NCI-H748 treated with DMSO at 0.1 percent for 48 hours (cell line): Measurements from ENCODE around the gene C2CD2L.
"Not testable (repeated sequence)": the region's sequence is repeated elsewhere in the genome, so short reads cannot be mapped to it uniquely, and the experiment has no call there.

Experiments used
- DNase-seq: peaks from one replicate; lab custom pipeline; 2025; lab: John Stamatoyannopoulos, UW

C2CD2L gene

GRCh38 chr11:119106564-119107537, at the start of gene C2CD2L:
TSS of gene C2CD2L (plus strand) at chr11:119107344. CDS start at chr11:119107742, 398 bp downstream.
- DNase-seq: peak; percentile 69

- DNase-seq: not testable (repeated sequence)
Measured at GRCh38 chr11:119059128-119059527, 48.0 kb upstream of the C2CD2L start.

- no peak for DNase-seq
Measured at GRCh38 chr11:119061256-119061655, 45.9 kb upstream of the C2CD2L start.

GRCh38 chr11:119062779-119063178, 44.4 kb upstream of the C2CD2L start:
- no peak for DNase-seq

- no peak for DNase-seq
Measured at GRCh38 chr11:119065369-119065768, 41.8 kb upstream of the C2CD2L start.

- peak; percentile 79 for DNase-seq
Measured at GRCh38 chr11:119067371-119068222, 39.5 kb upstream of the C2CD2L start, which contains the start of gene VPS11. TSS of gene VPS11 (plus strand) at chr11:119067818. CDS start at chr11:119067824, 6 bp downstream.

GRCh38 chr11:119077839-119078238, 29.3 kb upstream of the C2CD2L start:
- no peak for DNase-seq

- DNase-seq: no peak
Measured at GRCh38 chr11:119078675-119079420, 28.3 kb upstream of the C2CD2L start.

GRCh38 chr11:119081682-119082260, 25.4 kb upstream of the C2CD2L start:
- DNase-seq: no peak

- DNase-seq: peak; percentile 78
Measured at GRCh38 chr11:119084663-119085436, 22.3 kb upstream of the C2CD2L start, which contains the start of gene HMBS. TSS of gene HMBS (plus strand) at chr11:119084881. CDS start at chr11:119085034, 153 bp downstream.

- no peak for DNase-seq
Measured at GRCh38 chr11:119085437-119085847, 21.7 kb upstream of the C2CD2L start.

GRCh38 chr11:119087123-119087522, 20.0 kb upstream of the C2CD2L start:
- DNase-seq: no peak

- DNase-seq: no peak
Measured at GRCh38 chr11:119087747-119088241, 19.4 kb upstream of the C2CD2L start.

GRCh38 chr11:119088406-119088805, 18.7 kb upstream of the C2CD2L start:
- DNase-seq: no peak

- no peak for DNase-seq
Measured at GRCh38 chr11:119089319-119089718, 17.8 kb upstream of the C2CD2L start.

GRCh38 chr11:119091178-119091577, 16.0 kb upstream of the C2CD2L start:
- DNase-seq: no peak

GRCh38 chr11:119091966-119092879, 14.9 kb upstream of the C2CD2L start:
- no peak for DNase-seq

- no peak for DNase-seq
Measured at GRCh38 chr11:119092880-119093842, 14.0 kb upstream of the C2CD2L start.
